HepG2 (cell line): ENCODE data around the gene ATP6V0D1. TPM values are rescaled to one million over a fixed set of nuclear protein-coding genes. Genes with fewer than 3 reads are reported as not detected.

ENCODE experiments used
- CHD2 ChIP-seq: IDR thresholded peaks from 2 replicates; pipeline ENCODE4 v1.6.1; 2011; ENCODE audit warnings: low read depth, low read length, improper control_type of control experiment
- GPN1 ChIP-seq: sonication (generic); formaldehyde crosslinking; IDR thresholded peaks from 2 replicates; pipeline ENCODE4 v1.5.1; 2020; ENCODE audit warnings: missing genetic modification reagents, borderline replicate concordance
- HDAC1 ChIP-seq: sonication (generic); formaldehyde crosslinking; IDR thresholded peaks from 2 replicates; pipeline ENCODE4 v1.5.1; 2020; ENCODE audit warnings: mild to moderate bottlenecking, missing genetic modification reagents
- ISL2 ChIP-seq: sonication (generic); formaldehyde crosslinking; IDR thresholded peaks from 2 replicates; pipeline ENCODE4 v1.5.0; 2020; ENCODE audit warnings: missing genetic modification reagents
- KLF13 ChIP-seq: sonication (generic); formaldehyde crosslinking; IDR thresholded peaks from 2 replicates; pipeline ENCODE4 v1.4.0; 2020; ENCODE audit warnings: mild to moderate bottlenecking, missing genetic modification reagents
- MATR3 ChIP-seq: sonication (generic); formaldehyde crosslinking; IDR thresholded peaks from 2 replicates; pipeline ENCODE4 v1.4.0; 2020; ENCODE audit warnings: missing genetic modification reagents
- MED8 ChIP-seq: sonication (generic); formaldehyde crosslinking; IDR thresholded peaks from 2 replicates; pipeline ENCODE4 v1.8.1; 2023; ENCODE audit warnings: mild to moderate bottlenecking, missing genetic modification reagents; ENCODE audit not compliant: insufficient replicate concordance
- NR2F2 ChIP-seq: IDR thresholded peaks from 2 replicates; pipeline ENCODE4 v1.6.1; 2012; ENCODE audit warnings: low read depth, inconsistent platforms, borderline replicate concordance
- SSRP1 ChIP-seq: IDR thresholded peaks from 2 replicates; pipeline ENCODE4 v1.6.1; 2016; ENCODE audit warnings: control low read depth
- THAP11 ChIP-seq: IDR thresholded peaks from 2 replicates; pipeline ENCODE4 v1.6.1; 2016; ENCODE audit warnings: missing biosample characterization, missing genetic modification reagents
- ZBTB7B ChIP-seq: sonication (generic); formaldehyde crosslinking; IDR thresholded peaks from 2 replicates; pipeline ENCODE4 v1.4.0; 2020; ENCODE audit warnings: missing genetic modification reagents
- ZNF660 ChIP-seq: sonication (generic); formaldehyde crosslinking; IDR thresholded peaks from 2 replicates; pipeline ENCODE4 v1.5.1; 2020; ENCODE audit warnings: mild to moderate bottlenecking, low read depth, missing genetic modification reagents, borderline replicate concordance
- ZNF841 ChIP-seq: sonication (generic); formaldehyde crosslinking; IDR thresholded peaks from 2 replicates; pipeline ENCODE4 v1.8.1; 2023; ENCODE audit warnings: missing genetic modification reagents, borderline replicate concordance
- ZNF878 ChIP-seq: sonication (generic); formaldehyde crosslinking; IDR thresholded peaks from 2 replicates; pipeline ENCODE4 v1.8.1; 2023; ENCODE audit warnings: mild to moderate bottlenecking, missing genetic modification reagents, moderate library complexity
- ZSCAN22 ChIP-seq: sonication (generic); formaldehyde crosslinking; IDR thresholded peaks from 2 replicates; pipeline ENCODE4 v1.4.0; 2020; ENCODE audit warnings: mild to moderate bottlenecking, missing genetic modification reagents
- polyA plus RNA-seq, 8 experiments: library from polyadenylated mRNA; depleted of rRNA in 3 of 8; stranded (reverse) in 7 of 8; unstranded in 1 of 8; fragments of >200 nt; fragmentation: Illumina TruSeq in 4 of 8; extraction: Trizol in 4 of 8; gene quantifications; 2 replicates each; pipeline versions ENCODE4 v1.2.1 to v1.2.3, GENCODE V29; 2011 to 2016; ENCODE audit warnings: low read depth in 4 of 8, missing spikeins in 1 of 8, mixed read lengths in 1 of 8; ENCODE audit not compliant: insufficient read depth in 1 of 8
- total RNA-seq, 5 experiments: library from RNA; depleted of rRNA; stranded (reverse); fragments of >200 nt; fragmentation: Illumina TruSeq; extraction: Trizol; gene quantifications; 2 replicates each; pipeline ENCODE4 v1.2.3, GENCODE V29; 2016; ENCODE audit warnings: low read depth in 1 of 5
- TF ChIP-seq, protein P1 (sequence below): sonication (generic); formaldehyde crosslinking; IDR thresholded peaks from 2 replicates; pipeline ENCODE4 v1.4.0; 2020; ENCODE audit warnings: missing genetic modification reagents
- TF ChIP-seq, protein P2 (sequence below): sonication (generic); formaldehyde crosslinking; IDR thresholded peaks from 2 replicates; pipeline ENCODE4 v1.9.0; 2022; ENCODE audit warnings: low read depth, missing genetic modification reagents
- TF ChIP-seq, protein P3 (sequence below): sonication (generic); formaldehyde crosslinking; conservative IDR thresholded peaks from 2 replicates; pipeline ENCODE4 v1.8.0; 2022; ENCODE audit warnings: missing genetic modification reagents
- TF ChIP-seq, protein P4 (sequence below): sonication (generic); formaldehyde crosslinking; IDR thresholded peaks from 2 replicates; pipeline ENCODE4 v1.8.1; 2023; ENCODE audit warnings: mild to moderate bottlenecking, inconsistent platforms, moderate library complexity, missing genetic modification reagents, borderline replicate concordance
- TF ChIP-seq, protein P5 (sequence below): sonication (generic); formaldehyde crosslinking; IDR thresholded peaks from 2 replicates; pipeline ENCODE4 v1.5.1; 2020; ENCODE audit warnings: missing genetic modification reagents, mild to moderate bottlenecking, borderline replicate concordance
- TF ChIP-seq, protein P6 (sequence below): IDR thresholded peaks from 2 replicates; pipeline ENCODE4 v1.6.1; 2016; ENCODE audit warnings: control low read depth

ATP6V0D1 gene
- total and polyA plus RNA-seq, 2 of the 13 experiments (the other 11 are each of a cell fraction or from before 2014, with no cell fraction given), result 51.1 to 61.3 TPM

DNA sequence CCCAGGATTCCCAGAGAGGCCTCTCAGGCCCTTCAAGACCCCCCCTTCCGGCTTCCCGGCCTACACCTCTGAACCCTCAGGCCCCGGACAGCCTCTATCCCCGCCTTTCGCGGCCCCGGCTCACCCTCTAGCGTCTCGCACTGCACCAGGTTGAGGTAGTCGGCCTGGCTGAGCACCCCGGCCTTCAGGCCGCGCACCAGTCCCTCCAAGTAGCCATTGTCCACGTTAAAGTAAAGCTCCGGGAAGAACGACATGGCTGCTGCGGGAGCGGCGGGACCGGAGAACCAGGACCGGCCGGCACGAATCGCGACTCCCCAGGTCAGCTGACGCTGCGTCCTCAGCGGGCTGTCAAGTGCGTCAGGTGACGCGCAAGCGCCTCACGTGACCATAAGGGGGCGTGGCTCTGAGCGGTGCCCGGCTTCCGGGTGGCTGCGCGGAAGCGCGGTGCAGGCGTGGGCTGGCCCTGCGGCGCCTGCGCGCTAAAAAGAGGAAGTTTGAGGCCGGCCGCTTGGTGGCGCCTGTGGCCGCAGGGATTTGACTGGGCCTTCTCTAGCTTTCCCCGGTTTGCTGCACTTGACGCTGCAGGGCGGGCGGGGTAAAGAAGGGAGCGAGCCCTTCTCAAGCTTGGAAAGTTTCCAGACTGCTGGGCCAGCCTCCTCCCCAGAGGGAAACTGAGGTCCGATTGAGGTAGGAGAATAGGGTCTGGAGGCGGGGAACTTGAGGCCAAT lies at the start of gene ATP6V0D1 (continued):
- TF ChIP-seq GPN1 (CRISPR knock-in tag) (no peak), HDAC1 (CRISPR knock-in tag) (peak; percentile 100), CHD2 (no peak), THAP11 (peak; percentile 94), MATR3 (CRISPR knock-in tag) (no peak), ZBTB7B (CRISPR knock-in tag) (peak; percentile 62), ZNF878 (CRISPR knock-in tag) (no peak), ISL2 (CRISPR knock-in tag) (peak; percentile 71), ZNF841 (no peak), ZNF660 (CRISPR knock-in tag) (no peak), NR2F2 (no peak), ZSCAN22 (CRISPR knock-in tag) (no peak; the same call in 1 of the 2 replicates), MED8 (CRISPR knock-in tag) (peak; percentile 58), KLF13 (CRISPR knock-in tag) (peak; percentile 69; the same call in 1 of the 2 replicates), SSRP1 (CRISPR knock-in tag) (0 out of 2 replicates have a peak, but pooled peaks have one; percentile 87)
- TF ChIP-seq, protein P1, sequence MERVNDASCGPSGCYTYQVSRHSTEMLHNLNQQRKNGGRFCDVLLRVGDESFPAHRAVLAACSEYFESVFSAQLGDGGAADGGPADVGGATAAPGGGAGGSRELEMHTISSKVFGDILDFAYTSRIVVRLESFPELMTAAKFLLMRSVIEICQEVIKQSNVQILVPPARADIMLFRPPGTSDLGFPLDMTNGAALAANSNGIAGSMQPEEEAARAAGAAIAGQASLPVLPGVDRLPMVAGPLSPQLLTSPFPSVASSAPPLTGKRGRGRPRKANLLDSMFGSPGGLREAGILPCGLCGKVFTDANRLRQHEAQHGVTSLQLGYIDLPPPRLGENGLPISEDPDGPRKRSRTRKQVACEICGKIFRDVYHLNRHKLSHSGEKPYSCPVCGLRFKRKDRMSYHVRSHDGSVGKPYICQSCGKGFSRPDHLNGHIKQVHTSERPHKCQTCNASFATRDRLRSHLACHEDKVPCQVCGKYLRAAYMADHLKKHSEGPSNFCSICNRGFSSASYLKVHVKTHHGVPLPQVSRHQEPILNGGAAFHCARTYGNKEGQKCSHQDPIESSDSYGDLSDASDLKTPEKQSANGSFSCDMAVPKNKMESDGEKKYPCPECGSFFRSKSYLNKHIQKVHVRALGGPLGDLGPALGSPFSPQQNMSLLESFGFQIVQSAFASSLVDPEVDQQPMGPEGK (CRISPR knock-in tag), result peak; percentile 73
- TF ChIP-seq, protein P2, sequence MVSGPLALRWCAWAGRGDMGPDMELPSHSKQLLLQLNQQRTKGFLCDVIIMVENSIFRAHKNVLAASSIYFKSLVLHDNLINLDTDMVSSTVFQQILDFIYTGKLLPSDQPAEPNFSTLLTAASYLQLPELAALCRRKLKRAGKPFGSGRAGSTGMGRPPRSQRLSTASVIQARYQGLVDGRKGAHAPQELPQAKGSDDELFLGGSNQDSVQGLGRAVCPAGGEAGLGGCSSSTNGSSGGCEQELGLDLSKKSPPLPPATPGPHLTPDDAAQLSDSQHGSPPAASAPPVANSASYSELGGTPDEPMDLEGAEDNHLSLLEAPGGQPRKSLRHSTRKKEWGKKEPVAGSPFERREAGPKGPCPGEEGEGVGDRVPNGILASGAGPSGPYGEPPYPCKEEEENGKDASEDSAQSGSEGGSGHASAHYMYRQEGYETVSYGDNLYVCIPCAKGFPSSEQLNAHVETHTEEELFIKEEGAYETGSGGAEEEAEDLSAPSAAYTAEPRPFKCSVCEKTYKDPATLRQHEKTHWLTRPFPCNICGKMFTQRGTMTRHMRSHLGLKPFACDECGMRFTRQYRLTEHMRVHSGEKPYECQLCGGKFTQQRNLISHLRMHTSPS (CRISPR knock-in tag), result no peak; the same call in 1 of the 2 replicates
- TF ChIP-seq, protein P3, sequence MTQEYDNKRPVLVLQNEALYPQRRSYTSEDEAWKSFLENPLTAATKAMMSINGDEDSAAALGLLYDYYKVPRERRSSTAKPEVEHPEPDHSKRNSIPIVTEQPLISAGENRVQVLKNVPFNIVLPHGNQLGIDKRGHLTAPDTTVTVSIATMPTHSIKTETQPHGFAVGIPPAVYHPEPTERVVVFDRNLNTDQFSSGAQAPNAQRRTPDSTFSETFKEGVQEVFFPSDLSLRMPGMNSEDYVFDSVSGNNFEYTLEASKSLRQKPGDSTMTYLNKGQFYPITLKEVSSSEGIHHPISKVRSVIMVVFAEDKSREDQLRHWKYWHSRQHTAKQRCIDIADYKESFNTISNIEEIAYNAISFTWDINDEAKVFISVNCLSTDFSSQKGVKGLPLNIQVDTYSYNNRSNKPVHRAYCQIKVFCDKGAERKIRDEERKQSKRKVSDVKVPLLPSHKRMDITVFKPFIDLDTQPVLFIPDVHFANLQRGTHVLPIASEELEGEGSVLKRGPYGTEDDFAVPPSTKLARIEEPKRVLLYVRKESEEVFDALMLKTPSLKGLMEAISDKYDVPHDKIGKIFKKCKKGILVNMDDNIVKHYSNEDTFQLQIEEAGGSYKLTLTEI, result no peak
- TF ChIP-seq, protein P4, sequence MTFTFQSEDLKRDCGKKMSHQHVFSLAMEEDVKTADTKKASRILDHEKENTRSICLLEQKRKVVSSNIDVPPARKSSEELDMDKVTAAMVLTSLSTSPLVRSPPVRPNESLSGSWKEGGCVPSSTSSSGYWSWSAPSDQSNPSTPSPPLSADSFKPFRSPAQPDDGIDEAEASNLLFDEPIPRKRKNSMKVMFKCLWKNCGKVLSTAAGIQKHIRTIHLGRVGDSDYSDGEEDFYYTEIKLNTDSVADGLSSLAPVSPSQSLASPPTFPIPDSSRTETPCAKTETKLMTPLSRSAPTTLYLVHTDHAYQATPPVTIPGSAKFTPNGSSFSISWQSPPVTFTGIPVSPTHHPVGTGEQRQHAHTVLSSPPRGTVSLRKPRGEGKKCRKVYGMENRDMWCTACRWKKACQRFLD (CRISPR knock-in tag), result peak; percentile 68; the same call in 1 of the 2 replicates
- TF ChIP-seq, protein P5, sequence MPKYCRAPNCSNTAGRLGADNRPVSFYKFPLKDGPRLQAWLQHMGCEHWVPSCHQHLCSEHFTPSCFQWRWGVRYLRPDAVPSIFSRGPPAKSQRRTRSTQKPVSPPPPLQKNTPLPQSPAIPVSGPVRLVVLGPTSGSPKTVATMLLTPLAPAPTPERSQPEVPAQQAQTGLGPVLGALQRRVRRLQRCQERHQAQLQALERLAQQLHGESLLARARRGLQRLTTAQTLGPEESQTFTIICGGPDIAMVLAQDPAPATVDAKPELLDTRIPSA, result no peak
- TF ChIP-seq, protein P6, sequence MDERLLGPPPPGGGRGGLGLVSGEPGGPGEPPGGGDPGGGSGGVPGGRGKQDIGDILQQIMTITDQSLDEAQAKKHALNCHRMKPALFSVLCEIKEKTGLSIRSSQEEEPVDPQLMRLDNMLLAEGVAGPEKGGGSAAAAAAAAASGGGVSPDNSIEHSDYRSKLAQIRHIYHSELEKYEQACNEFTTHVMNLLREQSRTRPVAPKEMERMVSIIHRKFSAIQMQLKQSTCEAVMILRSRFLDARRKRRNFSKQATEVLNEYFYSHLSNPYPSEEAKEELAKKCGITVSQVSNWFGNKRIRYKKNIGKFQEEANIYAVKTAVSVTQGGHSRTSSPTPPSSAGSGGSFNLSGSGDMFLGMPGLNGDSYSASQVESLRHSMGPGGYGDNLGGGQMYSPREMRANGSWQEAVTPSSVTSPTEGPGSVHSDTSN (CRISPR knock-in tag), result peak; percentile 53; the same call in 1 of the 2 replicates
